Measurements from ENCODE around the gene HSPB1.
"Not testable (repeated sequence)": the region's sequence is repeated elsewhere in the genome, so short reads cannot be mapped to it uniquely, and the experiment has no call there.

The HSPB1 gene

GRCh38 chr7:76308874-76309273 lies 6.4 kb downstream of the HSPB1 start:
- DNase-seq (ENCODE audit: low read depth): not testable (repeated sequence)

GRCh38 chr7:76309341-76310101 lies 7.0 kb downstream of the HSPB1 start:
- DNase-seq (ENCODE audit: low read depth): not testable (repeated sequence)

GRCh38 chr7:76310102-76310957 lies 7.9 kb downstream of the HSPB1 start:
- no peak for DNase-seq (ENCODE audit: low read depth)

- DNase-seq (ENCODE audit: low read depth): not testable (repeated sequence)
Observed at GRCh38 chr7:76311838-76312237, 9.4 kb downstream of the HSPB1 start.

- peak; percentile 78 for DNase-seq (ENCODE audit: low read depth)
Observed at GRCh38 chr7:76314042-76314721, 11.7 kb downstream of the HSPB1 start.

GRCh38 chr7:76314740-76315139 lies 12.3 kb downstream of the HSPB1 start:
- not testable (repeated sequence) for DNase-seq (ENCODE audit: low read depth)

GRCh38 chr7:76315364-76315763 lies 12.9 kb downstream of the HSPB1 start:
- no peak for DNase-seq (ENCODE audit: low read depth)

- no peak for DNase-seq (ENCODE audit: low read depth)
Observed at GRCh38 chr7:76316984-76317781, 14.7 kb downstream of the HSPB1 start.

- DNase-seq (ENCODE audit: low read depth): peak; percentile 93
Observed at GRCh38 chr7:76317782-76318487, 15.5 kb downstream of the HSPB1 start.

- peak; percentile 87 for DNase-seq (ENCODE audit: low read depth)
Observed at GRCh38 chr7:76318488-76319353, 16.2 kb downstream of the HSPB1 start.

- no peak for DNase-seq (ENCODE audit: low read depth)
Observed at GRCh38 chr7:76325092-76325491, 22.6 kb downstream of the HSPB1 start.

- no peak for DNase-seq (ENCODE audit: low read depth)
Observed at GRCh38 chr7:76325811-76326210, 23.3 kb downstream of the HSPB1 start.

- no peak for DNase-seq (ENCODE audit: low read depth)
Observed at GRCh38 chr7:76326646-76327233, 24.3 kb downstream of the HSPB1 start.

- DNase-seq (ENCODE audit: low read depth): no peak
Observed at GRCh38 chr7:76327610-76328009, 25.1 kb downstream of the HSPB1 start.

GRCh38 chr7:76328389-76328788 lies 25.9 kb downstream of the HSPB1 start:
- no peak for DNase-seq (ENCODE audit: low read depth)

- DNase-seq (ENCODE audit: low read depth): no peak
Observed at GRCh38 chr7:76329479-76329878, 27.0 kb downstream of the HSPB1 start.

- DNase-seq (ENCODE audit: low read depth): no peak
Observed at GRCh38 chr7:76330261-76330660, 27.8 kb downstream of the HSPB1 start.

GRCh38 chr7:76330673-76331072 lies 28.2 kb downstream of the HSPB1 start:
- no peak for DNase-seq (ENCODE audit: low read depth)

GRCh38 chr7:76332078-76332477 lies 29.6 kb downstream of the HSPB1 start:
- no peak for DNase-seq (ENCODE audit: low read depth)

Data from GM04504 (cell line).